Measurements from ENCODE around the gene LCLAT1. TPM values are rescaled to one million over a fixed set of nuclear protein-coding genes. Genes with fewer than 3 reads are reported as not detected.

The LCLAT1 gene
- total RNA-seq, 4 donors from 2014 or later = 10.3 to 20.6 (median 17.7) TPM

GRCh38 chr2:30412047-30412683, 34.9 kb upstream of the LCLAT1 start:
- no peaks in the 10 kb centered on the region for H3K9me3 ChIP-seq
- TF ChIP-seq POLR2A (IDR thresholded peaks at IDR 0.05) (no peak), POLR2AphosphoS5 (IDR thresholded peaks at IDR 0.05) (no peak), CTCF (IDR thresholded peaks at IDR 0.05) (no peak), EP300 (IDR thresholded peaks at IDR 0.05) (no peak)
- no peak overlapping the region for H3K4me3 ChIP-seq
- H3K36me3 ChIP-seq = no peaks in the 10 kb centered on the region
- WGBS = 62% methylated on average over 8 of the region's 8 CpGs
- no peak overlapping the region for H3K27ac ChIP-seq
- H3K27me3 ChIP-seq = no peaks in the 10 kb centered on the region
- DNase-seq (ENCODE audit: low spot score in 2 of 2) = no peak
- peaks cover 12% of the 10 kb centered on the region for H3K4me1 ChIP-seq

GRCh38 chr2:30412684-30413570, 34.1 kb upstream of the LCLAT1 start:
- no peak overlapping the region for H3K27ac ChIP-seq

GRCh38 chr2:30414961-30415360, 32.1 kb upstream of the LCLAT1 start:
- DNase-seq (ENCODE audit: low spot score in 2 of 2) = no peak
- Histone ChIP-seq H3K36me3 (no peaks in the 10 kb centered on the region), H3K4me1 (peaks cover 5% of the 10 kb centered on the region), H3K4me3 (no peak overlapping the region), H3K27ac (no peak overlapping the region), H3K9me3 (no peaks in the 10 kb centered on the region), H3K27me3 (no peaks in the 10 kb centered on the region)
- 98% methylated on average over 2 of the region's 2 CpGs for WGBS
- no peak for TF ChIP-seq POLR2A (IDR thresholded peaks at IDR 0.05)
- TF ChIP-seq POLR2AphosphoS5 (IDR thresholded peaks at IDR 0.05) = no peak
- no peak for TF ChIP-seq CTCF (IDR thresholded peaks at IDR 0.05)
- TF ChIP-seq EP300 (IDR thresholded peaks at IDR 0.05) = no peak

More at GRCh38 chr2:30412684-30413570, 34.1 kb upstream of the LCLAT1 start:
- no peaks in the 10 kb centered on the region for H3K27me3 ChIP-seq
- no peak overlapping the region for H3K4me3 ChIP-seq
- H3K9me3 ChIP-seq = no peaks in the 10 kb centered on the region
- WGBS = 52% methylated on average over 7 of the region's 7 CpGs
- H3K36me3 ChIP-seq = no peaks in the 10 kb centered on the region
- TF ChIP-seq POLR2A (IDR thresholded peaks at IDR 0.05) = no peak
- no peak for TF ChIP-seq POLR2AphosphoS5 (IDR thresholded peaks at IDR 0.05)
- no peak for TF ChIP-seq EP300 (IDR thresholded peaks at IDR 0.05)
- no peak for TF ChIP-seq CTCF (IDR thresholded peaks at IDR 0.05)
- H3K4me1 ChIP-seq = peaks cover 12% of the 10 kb centered on the region
- DNase-seq (ENCODE audit: low spot score in 2 of 2) = no peak

- peak in 1 of 2 donors; percentile 76 for DNase-seq (ENCODE audit: low spot score in 2 of 2)
- no peaks in the 10 kb centered on the region for H3K27me3 ChIP-seq
- H3K36me3 ChIP-seq = no peaks in the 10 kb centered on the region
- no peaks in the 10 kb centered on the region for H3K9me3 ChIP-seq
- H3K4me1 ChIP-seq = peaks cover 15% of the 10 kb centered on the region
- no peak overlapping the region for H3K27ac ChIP-seq
- H3K4me3 ChIP-seq = no peak overlapping the region
- TF ChIP-seq CTCF (IDR thresholded peaks at IDR 0.05) = no peak
- TF ChIP-seq POLR2AphosphoS5 (IDR thresholded peaks at IDR 0.05) = no peak
- TF ChIP-seq EP300 (IDR thresholded peaks at IDR 0.05) = no peak
- no peak for TF ChIP-seq POLR2A (IDR thresholded peaks at IDR 0.05)
- WGBS = 72% methylated on average over 3 of the region's 3 CpGs
Measured at GRCh38 chr2:30417253-30417652, 29.8 kb upstream of the LCLAT1 start.

- Histone ChIP-seq H3K36me3 (no peaks in the 10 kb centered on the region), H3K27ac (peak overlapping the region; percentile 36), H3K27me3 (no peaks in the 10 kb centered on the region), H3K4me3 (no peak overlapping the region), H3K4me1 (peaks cover 38% of the 10 kb centered on the region), H3K9me3 (no peaks in the 10 kb centered on the region)
- 68% methylated on average over 3 of the region's 3 CpGs for WGBS
- DNase-seq (ENCODE audit: low spot score in 2 of 2) = no peak
- TF ChIP-seq EP300 (IDR thresholded peaks at IDR 0.05) (no peak), CTCF (IDR thresholded peaks at IDR 0.05) (no peak), POLR2AphosphoS5 (IDR thresholded peaks at IDR 0.05) (no peak), POLR2A (IDR thresholded peaks at IDR 0.05) (no peak)
Measured at GRCh38 chr2:30421026-30421603, 25.9 kb upstream of the LCLAT1 start.

Measured in suprapubic skin (tissue), 4 donors.